SK-N-SH (cell line): ENCODE results near the gene MYO15A. TPM values are rescaled to one million over a fixed set of nuclear protein-coding genes. Genes with fewer than 3 reads are reported as not detected.

Experiments
- CTCF ChIA-PET: fragments of 300-600, 350-600 bp; formaldehyde crosslinking; extraction: SDS; loops from one replicate; lab custom pipeline; 2021; lab: Yijun Ruan, JAX
- POLR2A ChIA-PET: fragments of 350-600 bp; sonication (Branson Sonifier 250); formaldehyde crosslinking; extraction: SDS; loops from one replicate; lab custom pipeline; 2020; ENCODE audit warnings: antibody characterized with exemption, inconsistent platforms; lab: Yijun Ruan, JAX
- DNase-seq: peaks from one replicate; pipeline ENCODE4 v3.0.0; 2012
- H2AFZ ChIP-seq: fragments of 200-600 bp; sonication (generic); 2 replicates; pipeline ENCODE4 v1.8.1; 2016; ENCODE audit warnings: antibody characterized with exemption, mild to moderate bottlenecking, low read depth
- H3F3A ChIP-seq: fragments of 200-600 bp; sonication (generic); replicated peaks from 2 replicates; pipeline ENCODE3; 2016; ENCODE audit warnings: antibody characterized with exemption, mild to moderate bottlenecking; ENCODE audit not compliant: insufficient read depth
- H3K27ac ChIP-seq, 2 experiments: fragments of 200-500 bp in 1 of 2; fragments of 200-600 bp in 1 of 2; sonication (Bioruptor generic) in 1 of 2; sonication (generic), shearing (Covaris generic) in 1 of 2; 2 replicates each; pipeline versions ENCODE4 v1.5.1 to v1.6.1; 2014 to 2016; ENCODE audit warnings: low read depth in 2 of 2, inconsistent platforms in 1 of 2, low read length in 1 of 2, mild to moderate bottlenecking in 1 of 2, mixed read lengths in 1 of 2
- H3K27me3 ChIP-seq: fragments of 200-600 bp; sonication (generic), shearing (Covaris generic); 2 replicates; pipeline ENCODE4 v1.6.1; 2016; ENCODE audit warnings: mixed run types; ENCODE audit not compliant: insufficient read depth
- H3K36me3 ChIP-seq, 2 experiments: fragments of 200-500 bp in 1 of 2; fragments of 200-600 bp in 1 of 2; sonication (Bioruptor generic) in 1 of 2; sonication (generic) in 1 of 2; replicated peaks in 1 of 2; 2 replicates each; pipeline versions ENCODE3 to v1.5.1; 2014 to 2016; ENCODE audit warnings: low read length in 1 of 2, mild to moderate bottlenecking in 1 of 2; ENCODE audit not compliant: insufficient read depth in 2 of 2, control insufficient read depth in 1 of 2
- H3K4me1 ChIP-seq, 2 experiments: fragments of 200-500 bp in 1 of 2; fragments of 200-600 bp in 1 of 2; sonication (Bioruptor generic) in 1 of 2; sonication (generic), shearing (Covaris generic) in 1 of 2; 2 replicates each; pipeline versions ENCODE4 v1.5.1 to v1.6.1; 2014 to 2016; ENCODE audit warnings: low read depth in 1 of 2, low read length in 1 of 2, mixed run types in 1 of 2; ENCODE audit not compliant: insufficient read depth in 2 of 2, control insufficient read depth in 1 of 2
- H3K4me2 ChIP-seq: fragments of 200-600 bp; sonication (generic), shearing (Covaris generic); 2 replicates; pipeline ENCODE4 v1.6.1; 2017; ENCODE audit warnings: mixed run types
- H3K4me3 ChIP-seq, 2 experiments: fragments of 200-500 bp in 1 of 2; fragments of 200-600 bp in 1 of 2; sonication (Bioruptor generic) in 1 of 2; sonication (generic), shearing (Covaris generic) in 1 of 2; 2 replicates each; pipeline versions ENCODE4 v1.5.1 to v1.8.1; 2014 to 2016; ENCODE audit warnings: low read depth in 2 of 2, inconsistent platforms in 1 of 2, low read length in 1 of 2, mild to moderate bottlenecking in 1 of 2, mixed read lengths in 1 of 2, moderate library complexity in 1 of 2
- H3K79me2 ChIP-seq: fragments of 200-600 bp; sonication (generic); 2 replicates; pipeline ENCODE4 v1.8.1; 2017; ENCODE audit warnings: mild to moderate bottlenecking; ENCODE audit not compliant: insufficient read depth
- H3K9ac ChIP-seq: fragments of 200-600 bp; sonication (generic); 2 replicates; pipeline ENCODE4 v1.6.1; 2017; ENCODE audit warnings: mixed run types
- H3K9me2 ChIP-seq: fragments of 200-600 bp; sonication (generic); 2 replicates; pipeline ENCODE4 v1.6.1; 2017; ENCODE audit warnings: mixed run types
- H3K9me3 ChIP-seq: fragments of 200-600 bp; sonication (generic); 2 replicates; pipeline ENCODE4 v1.6.1; 2017; ENCODE audit warnings: mixed run types, mild to moderate bottlenecking, moderate library complexity
- H4K20me1 ChIP-seq: fragments of 200-600 bp; sonication (generic); 2 replicates; pipeline ENCODE4 v1.6.1; 2017; ENCODE audit warnings: mild to moderate bottlenecking, mixed run types; ENCODE audit not compliant: insufficient read depth
- CHD2 ChIP-seq: fragments of 150-350 bp; IDR thresholded peaks from 2 replicates; pipeline ENCODE4 v1.6.1; 2018; ENCODE audit warnings: low read length; ENCODE audit not compliant: partially characterized antibody
- CTCF ChIP-seq: fragments of 200-600 bp; sonication (generic); IDR thresholded peaks from 2 replicates; pipeline ENCODE4 v1.6.1; 2017; ENCODE audit warnings: antibody characterized with exemption, mild to moderate bottlenecking, moderate library complexity
- ELF1 ChIP-seq: IDR thresholded peaks from 2 replicates; pipeline ENCODE4 v1.4.0; 2012
- FOSL2 ChIP-seq: IDR thresholded peaks from 2 replicates; pipeline ENCODE4 v1.4.0; 2012; ENCODE audit warnings: low read depth, mild to moderate bottlenecking, moderate library complexity, borderline replicate concordance
- FOXM1 ChIP-seq: IDR thresholded peaks from 2 replicates; pipeline ENCODE4 v1.4.0; 2012; ENCODE audit warnings: low read depth, mild to moderate bottlenecking
- GABPA ChIP-seq: IDR thresholded peaks from 2 replicates; pipeline ENCODE4 v1.4.0; 2012; ENCODE audit warnings: low read depth, mild to moderate bottlenecking
- GATA2 ChIP-seq: sonication (generic); formaldehyde crosslinking; IDR thresholded peaks from 2 replicates; pipeline ENCODE4 v1.5.0; 2020; ENCODE audit warnings: mild to moderate bottlenecking, missing genetic modification reagents
- JUND ChIP-seq: IDR thresholded peaks from 2 replicates; pipeline ENCODE4 v1.4.0; 2012
- MAX ChIP-seq: IDR thresholded peaks from 2 replicates; pipeline ENCODE4 v1.4.0; 2012; ENCODE audit warnings: low read depth
- NFIC ChIP-seq: IDR thresholded peaks from 2 replicates; pipeline ENCODE4 v1.4.0; 2012; ENCODE audit warnings: borderline replicate concordance
- NRF1 ChIP-seq: IDR thresholded peaks from 2 replicates; pipeline ENCODE4 v1.6.1; 2012; ENCODE audit warnings: low read depth, mild to moderate bottlenecking, low read length
- PBX3 ChIP-seq: IDR thresholded peaks from 2 replicates; pipeline ENCODE4; 2012
- POLR2AphosphoS5 ChIP-seq: IDR thresholded peaks from 2 replicates; pipeline ENCODE4 v1.6.1; 2012; ENCODE audit warnings: low read depth, low read length
- RCOR1 ChIP-seq: fragments of 150-350 bp; IDR thresholded peaks from 2 replicates; pipeline ENCODE4 v1.6.1; 2017; ENCODE audit warnings: antibody characterized with exemption, low read length
- REST ChIP-seq: IDR thresholded peaks from 2 replicates; pipeline ENCODE4 v1.6.1; 2012; ENCODE audit warnings: mild to moderate bottlenecking, low read depth, low read length, moderate library complexity
- RFX5 ChIP-seq: IDR thresholded peaks from 2 replicates; pipeline ENCODE4 v1.6.1; 2012; ENCODE audit warnings: mild to moderate bottlenecking, improper control_type of control experiment, low read length
- TCF12 ChIP-seq: IDR thresholded peaks from 2 replicates; pipeline ENCODE4 v1.4.0; 2012
- TEAD4 ChIP-seq: IDR thresholded peaks from 2 replicates; pipeline ENCODE4 v1.4.0; 2012; ENCODE audit warnings: mild to moderate bottlenecking, borderline replicate concordance; ENCODE audit not compliant: insufficient read depth
- ZBTB33 ChIP-seq: IDR thresholded peaks from 2 replicates; pipeline ENCODE4 v1.4.0; 2012; ENCODE audit warnings: low read depth, borderline replicate concordance
- WGBS: methylation state at CpG from one replicate; pipeline ENCODE4 v1.1.6; 2017; ENCODE audit warnings: low lambda C conversion rate; 5-methylcytosine and 5-hydroxymethylcytosine counted together
- polyA plus RNA-seq, 3 experiments: library from polyadenylated mRNA; depleted of rRNA; stranded (reverse); fragments of >200 nt; gene quantifications; 2 replicates each; pipeline ENCODE4 v1.2.3, GENCODE V29; 2012

MYO15A gene
- polyA plus RNA-seq, 1 of the 3 experiments (the other 2 are of a cell fraction), result 0.43 TPM

GRCh38 chr17:18185832-18186626, 77.5 kb downstream of the MYO15A start:
- Histone ChIP-seq H3K9me2 (no peaks in the 10 kb centered on the region), H3K4me3 (peak overlapping the region; percentile 65 to 84), H2AFZ (no peak overlapping the region), H3K4me2 (peak overlapping the region; percentile 98), H3K4me1 (peaks cover 17 to 63% of the 10 kb centered on the region in 2 experiments), H3K79me2 (peaks cover 73% of the 10 kb centered on the region), H3K27ac (peak overlapping the region; percentile 96 to 98), H3K27me3 (no peaks in the 10 kb centered on the region), H3K9me3 (no peaks in the 10 kb centered on the region), H3K9ac (peak overlapping the region; percentile 93), H4K20me1 (peaks cover 69% of the 10 kb centered on the region), H3F3A (peaks cover 57% of the 10 kb centered on the region), H3K36me3 (peaks cover 6 to 7% of the 10 kb centered on the region in 2 experiments)
- TF ChIP-seq RFX5 (no peak), CTCF (no peak), FOXM1 (no peak), NRF1 (no peak), GABPA (no peak), TEAD4 (no peak), CHD2 (no peak), JUND (no peak), MAX (no peak), ZBTB33 (no peak), FOSL2 (no peak), POLR2AphosphoS5 (no peak), NFIC (no peak), REST (no peak), RCOR1 (no peak), ELF1 (no peak), PBX3 (no peak), GATA2 (CRISPR knock-in tag) (no peak), TCF12 (no peak)
- POLR2A ChIA-PET, result no interaction called here
- WGBS, result 61% methylated on average over 10 of the region's 10 CpGs
- no peak for DNase-seq
- CTCF ChIA-PET, result interaction anchor here (1.4 to 2.8 kb wide), 2 partner anchors 31 to 45 kb away, joined by 3 to 14 read pairs; no protein-coding TSS in a partner anchor
